HepG2 (cell line): ENCODE results near the gene NRSN2. TPM values are rescaled to one million over a fixed set of nuclear protein-coding genes. Genes with fewer than 3 reads are reported as not detected.

Source experiments
- CBFB ChIP-seq: sonication (generic); formaldehyde crosslinking; IDR thresholded peaks from 2 replicates; pipeline ENCODE4 v1.4.0; 2020; ENCODE audit warnings: missing genetic modification reagents
- SP5 ChIP-seq: IDR thresholded peaks from 2 replicates; pipeline ENCODE4 v1.6.1; 2016; ENCODE audit warnings: low read depth, borderline replicate concordance
- THAP11 ChIP-seq: IDR thresholded peaks from 2 replicates; pipeline ENCODE4 v1.6.1; 2016; ENCODE audit warnings: missing biosample characterization, missing genetic modification reagents
- YEATS4 ChIP-seq: sonication (generic); formaldehyde crosslinking; IDR thresholded peaks from 2 replicates; pipeline ENCODE4 v1.4.0; 2020; ENCODE audit warnings: missing genetic modification reagents, borderline replicate concordance
- ZC3H13 ChIP-seq: sonication (generic); formaldehyde crosslinking; IDR thresholded peaks from 2 replicates; pipeline ENCODE4 v1.8.1; 2023; ENCODE audit warnings: mild to moderate bottlenecking, missing genetic modification reagents, moderate library complexity
- ZNF552 ChIP-seq: sonication (generic); formaldehyde crosslinking; IDR thresholded peaks from 2 replicates; pipeline ENCODE4 v1.9.0; 2022; ENCODE audit warnings: missing genetic modification reagents, mild to moderate bottlenecking, borderline replicate concordance
- ZNF562 ChIP-seq: sonication (generic); formaldehyde crosslinking; IDR thresholded peaks from 2 replicates; pipeline ENCODE4 v1.8.0; 2022; ENCODE audit warnings: missing genetic modification reagents, borderline replicate concordance
- ZNF567 ChIP-seq: sonication (generic); formaldehyde crosslinking; IDR thresholded peaks from 2 replicates; pipeline ENCODE4 v1.8.1; 2023; ENCODE audit warnings: mild to moderate bottlenecking, missing genetic modification reagents, borderline replicate concordance
- ZNF816 ChIP-seq: sonication (generic); formaldehyde crosslinking; IDR thresholded peaks from 2 replicates; pipeline ENCODE4 v1.8.0; 2022; ENCODE audit warnings: missing genetic modification reagents, mild to moderate bottlenecking, borderline replicate concordance
- polyA plus RNA-seq, 8 experiments: library from polyadenylated mRNA; depleted of rRNA in 3 of 8; stranded (reverse) in 7 of 8; unstranded in 1 of 8; fragments of >200 nt; fragmentation: Illumina TruSeq in 4 of 8; extraction: Trizol in 4 of 8; gene quantifications; 2 replicates each; pipeline versions ENCODE4 v1.2.1 to v1.2.3, GENCODE V29; 2011 to 2016; ENCODE audit warnings: low read depth in 4 of 8, missing spikeins in 1 of 8, mixed read lengths in 1 of 8; ENCODE audit not compliant: insufficient read depth in 1 of 8
- total RNA-seq, 5 experiments: library from RNA; depleted of rRNA; stranded (reverse); fragments of >200 nt; fragmentation: Illumina TruSeq; extraction: Trizol; gene quantifications; 2 replicates each; pipeline ENCODE4 v1.2.3, GENCODE V29; 2016; ENCODE audit warnings: low read depth in 1 of 5
- TF ChIP-seq, protein P1 (sequence below): sonication (generic); formaldehyde crosslinking; IDR thresholded peaks from 2 replicates; pipeline ENCODE4 v1.4.0; 2020; ENCODE audit warnings: missing genetic modification reagents, borderline replicate concordance
- TF ChIP-seq, protein P2 (sequence below): sonication (generic); formaldehyde crosslinking; IDR thresholded peaks from 2 replicates; pipeline ENCODE4 v1.4.0; 2020; ENCODE audit warnings: mild to moderate bottlenecking, missing genetic modification reagents, borderline replicate concordance
- TF ChIP-seq, protein P3 (sequence below), 2 experiments: sonication (generic) in 1 of 2; formaldehyde crosslinking in 1 of 2; IDR thresholded peaks; 2 replicates each; pipeline versions ENCODE4 v1.4.0 to v1.6.1; 2018 to 2020; ENCODE audit warnings: missing genetic modification reagents in 2 of 2, borderline replicate concordance in 1 of 2, low read depth in 1 of 2, mild to moderate bottlenecking in 1 of 2, missing biosample characterization in 1 of 2

The NRSN2 gene
- total and polyA plus RNA-seq, 2 of the 13 experiments (the other 11 are each of a cell fraction or from before 2014, with no cell fraction given) = 32.3 to 49.4 TPM

- TF ChIP-seq, protein P1, sequence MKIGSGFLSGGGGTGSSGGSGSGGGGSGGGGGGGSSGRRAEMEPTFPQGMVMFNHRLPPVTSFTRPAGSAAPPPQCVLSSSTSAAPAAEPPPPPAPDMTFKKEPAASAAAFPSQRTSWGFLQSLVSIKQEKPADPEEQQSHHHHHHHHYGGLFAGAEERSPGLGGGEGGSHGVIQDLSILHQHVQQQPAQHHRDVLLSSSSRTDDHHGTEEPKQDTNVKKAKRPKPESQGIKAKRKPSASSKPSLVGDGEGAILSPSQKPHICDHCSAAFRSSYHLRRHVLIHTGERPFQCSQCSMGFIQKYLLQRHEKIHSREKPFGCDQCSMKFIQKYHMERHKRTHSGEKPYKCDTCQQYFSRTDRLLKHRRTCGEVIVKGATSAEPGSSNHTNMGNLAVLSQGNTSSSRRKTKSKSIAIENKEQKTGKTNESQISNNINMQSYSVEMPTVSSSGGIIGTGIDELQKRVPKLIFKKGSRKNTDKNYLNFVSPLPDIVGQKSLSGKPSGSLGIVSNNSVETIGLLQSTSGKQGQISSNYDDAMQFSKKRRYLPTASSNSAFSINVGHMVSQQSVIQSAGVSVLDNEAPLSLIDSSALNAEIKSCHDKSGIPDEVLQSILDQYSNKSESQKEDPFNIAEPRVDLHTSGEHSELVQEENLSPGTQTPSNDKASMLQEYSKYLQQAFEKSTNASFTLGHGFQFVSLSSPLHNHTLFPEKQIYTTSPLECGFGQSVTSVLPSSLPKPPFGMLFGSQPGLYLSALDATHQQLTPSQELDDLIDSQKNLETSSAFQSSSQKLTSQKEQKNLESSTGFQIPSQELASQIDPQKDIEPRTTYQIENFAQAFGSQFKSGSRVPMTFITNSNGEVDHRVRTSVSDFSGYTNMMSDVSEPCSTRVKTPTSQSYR (CRISPR knock-in tag) = 0 out of 2 replicates have a peak, but pooled peaks have one; percentile 8
- 0 out of 2 replicates have a peak, but pooled peaks have one; percentile 9 for TF ChIP-seq ZNF552 (CRISPR knock-in tag)
- TF ChIP-seq, protein P2, sequence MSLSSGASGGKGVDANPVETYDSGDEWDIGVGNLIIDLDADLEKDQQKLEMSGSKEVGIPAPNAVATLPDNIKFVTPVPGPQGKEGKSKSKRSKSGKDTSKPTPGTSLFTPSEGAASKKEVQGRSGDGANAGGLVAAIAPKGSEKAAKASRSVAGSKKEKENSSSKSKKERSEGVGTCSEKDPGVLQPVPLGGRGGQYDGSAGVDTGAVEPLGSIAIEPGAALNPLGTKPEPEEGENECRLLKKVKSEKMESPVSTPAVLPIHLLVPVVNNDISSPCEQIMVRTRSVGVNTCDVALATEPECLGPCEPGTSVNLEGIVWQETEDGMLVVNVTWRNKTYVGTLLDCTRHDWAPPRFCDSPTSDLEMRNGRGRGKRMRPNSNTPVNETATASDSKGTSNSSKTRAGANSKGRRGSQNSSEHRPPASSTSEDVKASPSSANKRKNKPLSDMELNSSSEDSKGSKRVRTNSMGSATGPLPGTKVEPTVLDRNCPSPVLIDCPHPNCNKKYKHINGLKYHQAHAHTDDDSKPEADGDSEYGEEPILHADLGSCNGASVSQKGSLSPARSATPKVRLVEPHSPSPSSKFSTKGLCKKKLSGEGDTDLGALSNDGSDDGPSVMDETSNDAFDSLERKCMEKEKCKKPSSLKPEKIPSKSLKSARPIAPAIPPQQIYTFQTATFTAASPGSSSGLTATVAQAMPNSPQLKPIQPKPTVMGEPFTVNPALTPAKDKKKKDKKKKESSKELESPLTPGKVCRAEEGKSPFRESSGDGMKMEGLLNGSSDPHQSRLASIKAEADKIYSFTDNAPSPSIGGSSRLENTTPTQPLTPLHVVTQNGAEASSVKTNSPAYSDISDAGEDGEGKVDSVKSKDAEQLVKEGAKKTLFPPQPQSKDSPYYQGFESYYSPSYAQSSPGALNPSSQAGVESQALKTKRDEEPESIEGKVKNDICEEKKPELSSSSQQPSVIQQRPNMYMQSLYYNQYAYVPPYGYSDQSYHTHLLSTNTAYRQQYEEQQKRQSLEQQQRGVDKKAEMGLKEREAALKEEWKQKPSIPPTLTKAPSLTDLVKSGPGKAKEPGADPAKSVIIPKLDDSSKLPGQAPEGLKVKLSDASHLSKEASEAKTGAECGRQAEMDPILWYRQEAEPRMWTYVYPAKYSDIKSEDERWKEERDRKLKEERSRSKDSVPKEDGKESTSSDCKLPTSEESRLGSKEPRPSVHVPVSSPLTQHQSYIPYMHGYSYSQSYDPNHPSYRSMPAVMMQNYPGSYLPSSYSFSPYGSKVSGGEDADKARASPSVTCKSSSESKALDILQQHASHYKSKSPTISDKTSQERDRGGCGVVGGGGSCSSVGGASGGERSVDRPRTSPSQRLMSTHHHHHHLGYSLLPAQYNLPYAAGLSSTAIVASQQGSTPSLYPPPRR (CRISPR knock-in tag) = peak; percentile 53; the same call in 1 of the 2 replicates
- 0 out of 2 replicates have a peak, but pooled peaks have one; percentile 21 for TF ChIP-seq ZNF816 (CRISPR knock-in tag)
- TF ChIP-seq YEATS4 (CRISPR knock-in tag) = peak; percentile 14; the same call in 1 of the 2 replicates
- 0 out of 2 replicates have a peak, but pooled peaks have one; percentile 17 for TF ChIP-seq CBFB
- TF ChIP-seq ZNF567 = peak; percentile 6; the same call in 1 of the 2 replicates
- TF ChIP-seq ZNF562 (CRISPR knock-in tag) = no peak
- peak; percentile 22; the same call in 1 of the 2 replicates for TF ChIP-seq SP5
- TF ChIP-seq ZC3H13 (CRISPR knock-in tag) = peak; percentile 97
- peak; percentile 34 for TF ChIP-seq THAP11 (CRISPR knock-in tag)
- TF ChIP-seq, protein P3, sequence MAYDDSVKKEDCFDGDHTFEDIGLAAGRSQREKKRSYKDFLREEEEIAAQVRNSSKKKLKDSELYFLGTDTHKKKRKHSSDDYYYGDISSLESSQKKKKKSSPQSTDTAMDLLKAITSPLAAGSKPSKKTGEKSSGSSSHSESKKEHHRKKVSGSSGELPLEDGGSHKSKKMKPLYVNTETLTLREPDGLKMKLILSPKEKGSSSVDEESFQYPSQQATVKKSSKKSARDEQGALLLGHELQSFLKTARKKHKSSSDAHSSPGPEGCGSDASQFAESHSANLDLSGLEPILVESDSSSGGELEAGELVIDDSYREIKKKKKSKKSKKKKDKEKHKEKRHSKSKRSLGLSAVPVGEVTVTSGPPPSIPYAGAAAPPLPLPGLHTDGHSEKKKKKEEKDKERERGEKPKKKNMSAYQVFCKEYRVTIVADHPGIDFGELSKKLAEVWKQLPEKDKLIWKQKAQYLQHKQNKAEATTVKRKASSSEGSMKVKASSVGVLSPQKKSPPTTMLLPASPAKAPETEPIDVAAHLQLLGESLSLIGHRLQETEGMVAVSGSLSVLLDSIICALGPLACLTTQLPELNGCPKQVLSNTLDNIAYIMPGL (CRISPR knock-in tag; IDR thresholded peaks at IDR 0.05; ENCODE audit: borderline replicate concordance in 1 of 2, low read depth in 1 of 2) = peak in 1 of 2 experiments; percentile 44; a peak in 1 of 4 replicates
Observed at GRCh38 chr20:325889-326644, 20.8 kb upstream of the NRSN2 start (continued).
